GM18909 (cell line): ENCODE results near the gene MRPL4.
A peak's percentile ranks its signal among the peaks of the same experiment; 100 is the strongest.

Source experiments
- ATAC-seq: cut with Tn5 transposase; IDR thresholded peaks from one replicate; pipeline ENCODE4 v1.9.1; 2021; ENCODE audit warnings: mild to moderate bottlenecking; ENCODE audit not compliant: unreplicated experiment, poor library complexity

Gene MRPL4

DNA sequence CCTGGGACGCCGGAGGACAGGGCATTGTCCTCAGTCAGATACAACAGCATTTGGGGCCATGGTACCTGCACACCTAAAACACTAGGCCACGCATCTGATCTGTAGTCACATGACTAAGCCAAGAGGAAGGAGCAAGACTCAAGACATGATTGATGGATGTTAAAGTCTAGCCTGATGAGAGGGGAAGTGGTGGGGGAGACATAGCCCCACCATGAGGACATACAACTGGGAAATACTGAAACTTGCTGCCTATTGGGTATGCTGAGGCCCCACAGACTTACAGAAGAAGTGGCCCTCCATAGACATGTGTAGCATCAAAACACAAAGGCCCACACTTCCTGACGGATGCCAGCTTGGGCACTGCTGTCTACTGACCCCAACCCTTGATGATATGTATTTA, 33.4 kb downstream of the MRPL4 start:
- ATAC-seq: no peak

GRCh38 chr19:10286803-10287737, 35.1 kb downstream of the MRPL4 start, which contains the start of gene ICAM4:
TSS of gene ICAM4 (plus strand) at chr19:10286955. CDS start at chr19:10287013, 58 bp downstream.
- ATAC-seq: no peak

DNA sequence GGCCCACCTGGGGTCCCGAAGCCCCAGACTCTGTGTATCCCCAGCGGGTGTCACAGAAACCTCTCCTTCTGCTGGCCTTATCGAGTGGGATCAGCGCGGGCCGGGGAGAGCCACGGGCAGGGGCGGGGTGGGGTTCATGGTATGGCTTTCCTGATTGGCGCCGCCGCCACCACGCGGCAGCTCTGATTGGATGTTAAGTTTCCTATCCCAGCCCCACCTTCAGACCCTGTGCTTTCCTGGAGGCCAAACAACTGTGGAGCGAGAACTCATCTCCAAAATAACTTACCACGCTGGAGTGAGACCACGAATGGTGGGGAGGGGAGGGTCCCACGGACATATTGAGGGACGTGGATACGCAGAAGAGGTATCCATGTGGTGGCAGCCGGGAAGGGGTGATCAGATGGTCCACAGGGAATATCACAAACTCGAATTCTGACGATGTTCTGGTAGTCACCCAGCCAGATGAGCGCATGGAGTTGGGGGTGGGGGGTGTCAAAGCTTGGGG, 36.7 kb downstream of the MRPL4 start:
- no peak for ATAC-seq

DNA sequence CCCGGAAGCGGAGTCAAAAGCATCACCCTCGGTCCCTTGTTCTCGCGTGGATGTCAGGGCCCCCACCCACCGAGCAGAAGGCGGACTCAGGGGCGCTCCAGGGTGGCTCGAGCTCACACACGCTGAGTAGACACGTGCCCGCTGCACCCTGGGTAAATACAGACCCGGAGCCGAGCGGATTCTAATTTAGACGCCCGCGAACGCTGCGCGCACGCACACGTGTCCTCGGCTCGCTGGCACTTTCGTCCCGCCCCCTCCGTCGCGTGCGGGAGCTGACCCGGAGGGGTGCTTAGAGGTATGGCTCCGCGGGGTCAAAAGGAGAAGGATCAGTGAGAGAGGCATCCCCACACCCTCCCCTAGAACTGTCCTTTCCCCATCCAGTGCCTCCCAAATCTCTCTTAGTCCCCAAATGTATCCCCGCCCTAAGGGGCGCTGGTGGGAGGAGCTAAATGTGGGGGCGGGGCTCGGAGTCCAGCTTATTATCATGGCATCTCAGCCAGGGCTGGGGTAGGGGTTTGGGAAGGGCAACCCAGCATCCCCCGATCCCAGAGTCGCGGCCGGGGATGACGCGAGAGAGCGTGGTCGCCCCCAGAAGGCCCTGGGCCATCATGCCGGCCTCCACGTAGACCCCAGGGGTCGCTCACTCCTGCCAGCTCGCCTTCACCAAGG, 37.3 kb downstream of the MRPL4 start:
- no peak for ATAC-seq

GRCh38 chr19:10289836-10290356, 37.9 kb downstream of the MRPL4 start, which contains the start of gene ICAM5:
TSS of gene ICAM5 (plus strand) at chr19:10289952. CDS start at chr19:10290044, 92 bp downstream.
- no peak for ATAC-seq

- ATAC-seq: no peak
Measured at GRCh38 chr19:10290357-10290875, 38.4 kb downstream of the MRPL4 start.

DNA sequence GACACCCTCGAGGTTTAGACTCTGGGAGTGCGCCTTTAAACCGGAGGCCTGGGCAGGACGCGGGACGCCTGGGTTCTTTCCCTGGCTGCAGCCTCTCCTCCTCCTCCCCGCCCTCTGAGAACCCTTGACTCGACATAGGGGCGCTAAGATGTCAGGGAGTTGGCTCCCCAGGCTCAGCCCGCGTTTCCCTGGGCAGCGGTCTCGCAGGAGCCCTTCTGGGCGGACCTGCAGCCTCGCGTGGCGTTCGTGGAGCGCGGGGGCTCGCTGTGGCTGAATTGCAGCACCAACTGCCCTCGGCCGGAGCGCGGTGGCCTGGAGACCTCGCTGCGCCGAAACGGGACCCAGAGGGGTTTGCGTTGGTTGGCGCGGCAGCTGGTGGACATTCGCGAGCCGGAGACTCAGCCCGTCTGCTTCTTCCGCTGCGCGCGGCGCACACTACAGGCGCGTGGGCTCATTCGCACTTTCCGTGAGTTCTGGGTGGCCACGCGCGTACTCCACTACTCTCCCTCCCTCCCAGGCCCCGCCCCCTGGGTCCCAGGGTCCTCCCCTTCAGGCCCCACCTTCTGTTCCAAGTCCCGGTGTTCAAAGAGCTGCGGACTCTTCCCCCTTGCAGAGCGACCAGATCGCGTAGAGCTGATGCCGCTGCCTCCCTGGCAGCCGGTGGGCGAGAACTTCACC, 39.0 kb downstream of the MRPL4 start:
- ATAC-seq: no peak

DNA sequence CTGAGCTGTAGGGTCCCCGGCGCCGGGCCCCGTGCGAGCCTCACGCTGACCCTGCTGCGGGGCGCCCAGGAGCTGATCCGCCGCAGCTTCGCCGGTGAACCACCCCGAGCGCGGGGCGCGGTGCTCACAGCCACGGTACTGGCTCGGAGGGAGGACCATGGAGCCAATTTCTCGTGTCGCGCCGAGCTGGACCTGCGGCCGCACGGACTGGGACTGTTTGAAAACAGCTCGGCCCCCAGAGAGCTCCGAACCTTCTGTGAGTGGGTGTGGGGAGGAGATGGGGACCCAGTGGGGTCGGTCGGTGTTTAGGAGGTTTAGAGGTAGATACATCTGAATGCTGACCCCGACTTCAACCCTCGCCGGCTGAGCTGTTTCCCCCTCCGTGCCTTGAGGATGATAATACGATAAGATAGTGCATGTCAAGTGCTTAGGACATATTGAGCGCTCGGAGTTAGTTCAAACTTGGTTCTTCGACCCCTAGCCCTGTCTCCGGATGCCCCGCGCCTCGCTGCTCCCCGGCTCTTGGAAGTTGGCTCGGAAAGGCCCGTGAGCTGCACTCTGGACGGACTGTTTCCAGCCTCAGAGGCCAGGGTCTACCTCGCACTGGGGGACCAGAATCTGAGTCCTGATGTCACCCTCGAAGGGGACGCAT, 39.7 kb downstream of the MRPL4 start:
- no peak for ATAC-seq

GRCh38 chr19:10292206-10292788, 40.3 kb downstream of the MRPL4 start:
- ATAC-seq: peak; percentile 51

- ATAC-seq: no peak
Measured at GRCh38 chr19:10292789-10293636, 41.0 kb downstream of the MRPL4 start.

GRCh38 chr19:10293637-10294367, 41.8 kb downstream of the MRPL4 start:
- ATAC-seq: no peak

GRCh38 chr19:10294368-10294697, 42.3 kb downstream of the MRPL4 start:
- no peak for ATAC-seq

- ATAC-seq: no peak
Measured at GRCh38 chr19:10295305-10295846, 43.4 kb downstream of the MRPL4 start.

GRCh38 chr19:10295847-10296591, 44.0 kb downstream of the MRPL4 start:
- ATAC-seq: no peak

GRCh38 chr19:10299545-10300458, 47.8 kb downstream of the MRPL4 start:
- ATAC-seq: no peak
